Heart left ventricle (tissue), 16 donors: Measurements from ENCODE around the gene FKBP5. TPM values are rescaled to one million over a fixed set of nuclear protein-coding genes. Genes with fewer than 3 reads are reported as not detected.

Source experiments
- ATAC-seq, 4 donors: fragments of 200-7000 bp; cut with Tn5 transposase; one replicate each; pipeline ENCODE4 v1.9.1; 2020 to 2022; ENCODE audit warnings: moderate library complexity in 4 of 4, mild to moderate bottlenecking in 3 of 4, moderate number of reproducible peaks in 1 of 4
- DNase-seq, 5 donors: peaks; one replicate each; pipeline ENCODE4 v3.0.0-alpha.2; 2020
- H3K27ac ChIP-seq, 12 donors: fragments of 200-600 bp; sonication (generic) in 4 of 12; one replicate each; pipeline versions ENCODE4 v1.5.0 to v1.8.0; 2016 to 2022; ENCODE audit warnings: mild to moderate bottlenecking in 2 of 12
- H3K27me3 ChIP-seq, 9 donors: fragments of 200-600 bp; sonication (generic) in 2 of 9; one replicate each; pipeline versions ENCODE4 v1.5.1 to v1.8.0; 2016 to 2022; ENCODE audit warnings: mild to moderate bottlenecking in 3 of 9
- H3K36me3 ChIP-seq, 9 donors: fragments of 200-600 bp; sonication (generic) in 2 of 9; one replicate each; pipeline versions ENCODE4 v1.5.0 to v1.8.0; 2018 to 2022; ENCODE audit warnings: mild to moderate bottlenecking in 2 of 9
- H3K4me1 ChIP-seq, 12 donors: fragments of 200-600 bp; sonication (generic) in 4 of 12; one replicate each; pipeline versions ENCODE4 v1.5.0 to v1.8.0; 2016 to 2022; ENCODE audit warnings: mild to moderate bottlenecking in 3 of 12
- H3K4me3 ChIP-seq, 12 donors: fragments of 200-600 bp; sonication (generic) in 4 of 12; one replicate each; pipeline versions ENCODE4 v1.5.0 to v1.8.0; 2017 to 2022; ENCODE audit warnings: mild to moderate bottlenecking in 9 of 12, moderate library complexity in 4 of 12
- H3K9me3 ChIP-seq, 12 donors: fragments of 200-600 bp; sonication (generic) in 4 of 12; one replicate each; pipeline versions ENCODE4 v1.5.0 to v1.8.0; 2016 to 2022; ENCODE audit warnings: mild to moderate bottlenecking in 1 of 12
- POLR2A ChIP-seq, 2 donors: fragments of 450-650 bp; IDR thresholded peaks; one replicate each; pipeline ENCODE4 v1.6.1; 2017; ENCODE audit warnings: antibody characterized with exemption in 2 of 2, mild to moderate bottlenecking in 2 of 2, moderate library complexity in 2 of 2
- WGBS, 4 donors: extraction: QIAGEN DNeasy Blood & Tissue Kit in 2 of 4; methylation state at CpG; one replicate each; pipeline versions ENCODE4 v1.1.5 to v1.1.7; 2013 to 2018; 5-methylcytosine and 5-hydroxymethylcytosine counted together
- intact Hi-C, 10 donors: fragments of 100-400 bp; cut with DNase I; formaldehyde crosslinking; loops; one replicate each; pipeline versions ENCODE4 v1.11.1 to v1.14.2; 2022
- polyA plus RNA-seq, 2 donors: library from polyadenylated mRNA; stranded (reverse); fragments of 200-250 nt; gene quantifications; one replicate each; pipeline ENCODE4 v1.2.3, GENCODE V29; 2013
- total RNA-seq, 9 donors: library from RNA; depleted of rRNA in 2 of 9; stranded (reverse); fragments of >200 nt in 2 of 9; fragmentation: NEBNext Ultra II Directional in 3 of 9; extraction: Animal tissue kit (Norgen Biotek cat#: 25700) in 3 of 9; gene quantifications; one replicate each; pipeline versions ENCODE4 v1.1.0 to v1.2.4, GENCODE V29; 2016 to 2023
- TF ChIP-seq, protein P1 (sequence below), 12 donors: fragments of 200-600 bp; sonication (generic) in 4 of 12; IDR thresholded peaks; one replicate each; pipeline versions ENCODE4 v1.5.0 to v1.8.0; 2018 to 2022; ENCODE audit warnings: antibody characterized with exemption in 12 of 12, mild to moderate bottlenecking in 5 of 12
- donor health status: ischemic (EF 13 %, LVEDD 7.1; RV severe dilation, severe dysfunction).
- donor health status: healthy with polysubstance abuse.
- donor health status: DM: no; HTN: yes; CAD: no.
- donor health status: DM: no; HTN: no; CAD: no.
- donor health status: ischemic (EF 25% LVEDD 6.9; RV normal size, moderate dysfunction).
- donor health status: ischemic (EF 25% LVEDD 5.7; RV mildly dilated, moderate dysfunction).
- donor health status: healthy.
- donor health status: DM: yes; HTN: yes; CAD: no.
- donor health status: ischemic (EF 35%, LVEDD 5.7; RV mildly dilated, moderate dysfunction).
- donor health status: nonischemic (EF 11% LVEDD 7.7; RV severe dilation, severe dysfunction).
- donor health status: DM: yes; HTN: yes; CAD: no.
- donor health status: PGD.
- donor health status: ischemic (EF 29% LVEDD 5.4; RV normal size, mild dysfunction).
- donor health status: nonischemic (EF 23%, LVEDD 6.1; RV moderate dilation, normal function).

FKBP5 gene
- total and polyA plus RNA-seq, 11 donors: 19.7 to 351 (median 104) TPM

DNA sequence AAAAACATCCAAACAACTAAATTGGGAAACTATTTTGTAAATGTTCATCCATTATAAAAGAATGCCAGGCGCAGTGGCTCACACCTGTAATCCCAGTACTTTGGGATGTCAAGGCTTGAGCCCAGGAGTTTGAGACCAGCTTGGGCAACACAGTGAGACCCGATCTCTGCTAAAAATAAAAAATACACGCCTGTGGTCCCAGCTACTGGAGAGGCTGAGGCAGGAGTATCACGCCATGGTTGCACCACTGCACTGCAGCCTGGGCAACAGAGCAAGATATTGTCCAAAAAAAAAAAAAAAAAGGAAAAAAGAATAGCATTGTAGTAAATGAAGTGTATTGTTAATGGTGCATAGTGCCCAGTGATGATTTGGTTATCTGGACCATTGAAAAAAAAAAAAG is 38.7 kb downstream of the FKBP5 start:
- no peak overlapping the region for H3K27ac ChIP-seq
- no peaks in the 10 kb centered on the region for H3K9me3 ChIP-seq
- no peaks in the 10 kb centered on the region for H3K27me3 ChIP-seq
- ATAC-seq (no peak), DNase-seq (no peak)
- TF ChIP-seq, protein P1, sequence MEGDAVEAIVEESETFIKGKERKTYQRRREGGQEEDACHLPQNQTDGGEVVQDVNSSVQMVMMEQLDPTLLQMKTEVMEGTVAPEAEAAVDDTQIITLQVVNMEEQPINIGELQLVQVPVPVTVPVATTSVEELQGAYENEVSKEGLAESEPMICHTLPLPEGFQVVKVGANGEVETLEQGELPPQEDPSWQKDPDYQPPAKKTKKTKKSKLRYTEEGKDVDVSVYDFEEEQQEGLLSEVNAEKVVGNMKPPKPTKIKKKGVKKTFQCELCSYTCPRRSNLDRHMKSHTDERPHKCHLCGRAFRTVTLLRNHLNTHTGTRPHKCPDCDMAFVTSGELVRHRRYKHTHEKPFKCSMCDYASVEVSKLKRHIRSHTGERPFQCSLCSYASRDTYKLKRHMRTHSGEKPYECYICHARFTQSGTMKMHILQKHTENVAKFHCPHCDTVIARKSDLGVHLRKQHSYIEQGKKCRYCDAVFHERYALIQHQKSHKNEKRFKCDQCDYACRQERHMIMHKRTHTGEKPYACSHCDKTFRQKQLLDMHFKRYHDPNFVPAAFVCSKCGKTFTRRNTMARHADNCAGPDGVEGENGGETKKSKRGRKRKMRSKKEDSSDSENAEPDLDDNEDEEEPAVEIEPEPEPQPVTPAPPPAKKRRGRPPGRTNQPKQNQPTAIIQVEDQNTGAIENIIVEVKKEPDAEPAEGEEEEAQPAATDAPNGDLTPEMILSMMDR (IDR thresholded peaks at IDR 0.05): no peak
- TF ChIP-seq POLR2A (IDR thresholded peaks at IDR 0.05): no peak
- peaks cover 0 to 32% (median 4%) of the 10 kb centered on the region in 9 donors for H3K36me3 ChIP-seq
- intact Hi-C loops: no loop called here
- 92 to 95% (median 94%) methylated on average over 4 of the region's 4 CpGs for WGBS, 4 donors
- H3K4me1 ChIP-seq: peaks cover 0 to 51% (median 0%) of the 10 kb centered on the region in 12 donors
- H3K4me3 ChIP-seq: no peak overlapping the region

- H3K27me3 ChIP-seq: no peaks in the 10 kb centered on the region
- 95 to 98% (median 97%) methylated on average over 2 of the region's 2 CpGs for WGBS, 4 donors
- DNase-seq (no peak), ATAC-seq (no peak)
- H3K27ac ChIP-seq: no peak overlapping the region
- intact Hi-C loops: loop anchor here in 1 of 10 donors (10.0 kb wide), 1 partner anchor 133 kb away; the partner anchor contains the start of gene TULP1
- TF ChIP-seq, protein P1 (IDR thresholded peaks at IDR 0.05): no peak
- no peak for TF ChIP-seq POLR2A (IDR thresholded peaks at IDR 0.05)
- no peak overlapping the region for H3K4me3 ChIP-seq
- peaks cover 0 to 56% (median 0%) of the 10 kb centered on the region in 12 donors for H3K4me1 ChIP-seq
- no peaks in the 10 kb centered on the region for H3K9me3 ChIP-seq
- peaks cover 0 to 41% (median 4%) of the 10 kb centered on the region in 9 donors for H3K36me3 ChIP-seq
These were observed 40.5 kb downstream of the FKBP5 start for GRCh38 chr6:35648203-35648602.

- ATAC-seq (no peak), DNase-seq (no peak)
- 88 to 96% (median 90%) methylated on average over 1 of the region's 1 CpG for WGBS, 4 donors
- Histone ChIP-seq H3K27ac (no peak overlapping the region), H3K27me3 (no peaks in the 10 kb centered on the region), H3K4me3 (no peak overlapping the region), H3K36me3 (peaks cover 0 to 46% (median 4%) of the 10 kb centered on the region in 9 donors), H3K9me3 (no peaks in the 10 kb centered on the region), H3K4me1 (peaks cover 0 to 60% (median 0%) of the 10 kb centered on the region in 12 donors)
- intact Hi-C loops: loop anchor here in 1 of 10 donors (10.0 kb wide), 1 partner anchor 133 kb away; the partner anchor contains the start of gene TULP1
- TF ChIP-seq, protein P1 (IDR thresholded peaks at IDR 0.05): no peak
- TF ChIP-seq POLR2A (IDR thresholded peaks at IDR 0.05): no peak
These were observed 41.3 kb downstream of the FKBP5 start for GRCh38 chr6:35647400-35647799.

DNA sequence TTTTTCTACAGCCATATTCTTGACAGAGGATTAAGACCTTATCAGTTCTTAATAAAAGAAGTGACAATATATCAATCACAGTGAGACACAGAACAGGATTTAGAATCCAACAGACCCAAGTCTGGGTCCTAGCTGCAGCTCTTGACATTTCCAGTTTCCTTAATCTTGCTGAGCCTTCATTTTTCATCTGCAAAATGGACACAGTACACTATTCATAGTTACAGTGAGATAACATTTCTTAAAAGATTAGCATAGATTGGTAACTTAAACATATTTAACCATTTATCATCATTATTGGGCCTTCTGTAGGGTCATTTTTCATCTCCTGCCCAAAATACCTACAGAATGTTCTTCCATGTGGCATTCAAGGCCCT is 45.6 kb downstream of the FKBP5 start:
- intact Hi-C loops: loop anchor here in 1 of 10 donors (10.0 kb wide), 1 partner anchor 128 kb away; the partner anchor contains the start of gene TULP1
- Histone ChIP-seq H3K27ac (no peak overlapping the region), H3K4me1 (peaks cover 0 to 45% (median 0%) of the 10 kb centered on the region in 12 donors)

More for the DNA sequence above, 45.6 kb downstream of the FKBP5 start:
- Histone ChIP-seq H3K36me3 (peaks cover 0 to 88% (median 46%) of the 10 kb centered on the region in 9 donors), H3K4me3 (no peak overlapping the region), H3K9me3 (no peaks in the 10 kb centered on the region), H3K27me3 (no peaks in the 10 kb centered on the region)
- TF ChIP-seq POLR2A (IDR thresholded peaks at IDR 0.05): no peak
- TF ChIP-seq, protein P1 (IDR thresholded peaks at IDR 0.05): no peak
- no peak for DNase-seq
- no peak for ATAC-seq
